ENCODE data around the gene CLEC1B.
"Not testable (repeated sequence)": the region's sequence is repeated elsewhere in the genome, so short reads cannot be mapped to it uniquely, and the experiment has no call there.

CLEC1B gene

DNA sequence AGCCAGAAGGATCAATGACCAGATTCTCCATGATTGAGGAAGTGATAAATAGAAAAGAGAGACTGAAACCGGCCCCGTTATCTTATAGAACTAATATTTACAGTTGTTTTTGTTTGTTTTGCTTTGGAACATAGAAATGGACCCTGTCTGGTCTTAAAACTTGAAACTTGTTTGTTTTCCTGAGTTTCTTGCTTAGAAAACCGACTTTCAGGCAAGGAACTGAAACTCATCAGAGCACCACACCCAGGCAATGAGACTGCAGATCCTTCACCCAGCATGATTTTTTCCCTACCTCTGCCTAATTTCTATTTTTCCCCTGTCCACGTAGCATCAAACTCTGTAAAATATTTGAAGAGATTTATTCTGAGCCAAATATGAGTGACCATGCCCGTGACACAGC, 38.3 kb downstream of the CLEC1B start:
- ChIA-PET CTCF (no interaction called here), POLR2A (no interaction called here)
- no peaks in the 10 kb centered on the region for H3K36me3 ChIP-seq (ENCODE audit: control insufficient read depth in 2 of 2, insufficient read depth in 1 of 2, low read length in 2 of 2)
- TF ChIP-seq ZNF529 (tag by site-specific recombination; IDR thresholded peaks at IDR 0.05; ENCODE audit: insufficient replicate concordance) (no peak), SP3 (tag by site-specific recombination; IDR thresholded peaks at IDR 0.05) (no peak), ZNF2 (tag by site-specific recombination; IDR thresholded peaks at IDR 0.05) (no peak), ZBTB48 (tag by site-specific recombination; IDR thresholded peaks at IDR 0.05) (no peak), ZNF248 (tag by site-specific recombination; IDR thresholded peaks at IDR 0.05) (no peak), ZNF792 (tag by site-specific recombination; IDR thresholded peaks at IDR 0.05) (no peak), GLIS2 (tag by site-specific recombination; IDR thresholded peaks at IDR 0.05) (no peak), ZNF664 (tag by site-specific recombination; IDR thresholded peaks at IDR 0.05) (no peak), ZNF114 (tag by site-specific recombination; IDR thresholded peaks at IDR 0.05) (no peak), YY2 (tag by site-specific recombination; IDR thresholded peaks at IDR 0.05) (no peak), TCF7L2 (IDR thresholded peaks at IDR 0.05; ENCODE audit: borderline replicate concordance, low read depth, low read length) (no peak), ZNF621 (tag by site-specific recombination; IDR thresholded peaks at IDR 0.05) (no peak), ZNF623 (tag by site-specific recombination; IDR thresholded peaks at IDR 0.05) (no peak), KLF7 (tag by site-specific recombination; IDR thresholded peaks at IDR 0.05; ENCODE audit: borderline replicate concordance) (no peak), ZNF555 (tag by site-specific recombination; conservative IDR thresholded peaks at IDR 0.05) (no peak)
- TF ChIP-seq, protein P1, sequence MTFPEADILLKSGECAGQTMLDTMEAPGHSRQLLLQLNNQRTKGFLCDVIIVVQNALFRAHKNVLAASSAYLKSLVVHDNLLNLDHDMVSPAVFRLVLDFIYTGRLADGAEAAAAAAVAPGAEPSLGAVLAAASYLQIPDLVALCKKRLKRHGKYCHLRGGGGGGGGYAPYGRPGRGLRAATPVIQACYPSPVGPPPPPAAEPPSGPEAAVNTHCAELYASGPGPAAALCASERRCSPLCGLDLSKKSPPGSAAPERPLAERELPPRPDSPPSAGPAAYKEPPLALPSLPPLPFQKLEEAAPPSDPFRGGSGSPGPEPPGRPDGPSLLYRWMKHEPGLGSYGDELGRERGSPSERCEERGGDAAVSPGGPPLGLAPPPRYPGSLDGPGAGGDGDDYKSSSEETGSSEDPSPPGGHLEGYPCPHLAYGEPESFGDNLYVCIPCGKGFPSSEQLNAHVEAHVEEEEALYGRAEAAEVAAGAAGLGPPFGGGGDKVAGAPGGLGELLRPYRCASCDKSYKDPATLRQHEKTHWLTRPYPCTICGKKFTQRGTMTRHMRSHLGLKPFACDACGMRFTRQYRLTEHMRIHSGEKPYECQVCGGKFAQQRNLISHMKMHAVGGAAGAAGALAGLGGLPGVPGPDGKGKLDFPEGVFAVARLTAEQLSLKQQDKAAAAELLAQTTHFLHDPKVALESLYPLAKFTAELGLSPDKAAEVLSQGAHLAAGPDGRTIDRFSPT (tag by site-specific recombination; IDR thresholded peaks at IDR 0.05), result no peak
- TF ChIP-seq, protein P2, sequence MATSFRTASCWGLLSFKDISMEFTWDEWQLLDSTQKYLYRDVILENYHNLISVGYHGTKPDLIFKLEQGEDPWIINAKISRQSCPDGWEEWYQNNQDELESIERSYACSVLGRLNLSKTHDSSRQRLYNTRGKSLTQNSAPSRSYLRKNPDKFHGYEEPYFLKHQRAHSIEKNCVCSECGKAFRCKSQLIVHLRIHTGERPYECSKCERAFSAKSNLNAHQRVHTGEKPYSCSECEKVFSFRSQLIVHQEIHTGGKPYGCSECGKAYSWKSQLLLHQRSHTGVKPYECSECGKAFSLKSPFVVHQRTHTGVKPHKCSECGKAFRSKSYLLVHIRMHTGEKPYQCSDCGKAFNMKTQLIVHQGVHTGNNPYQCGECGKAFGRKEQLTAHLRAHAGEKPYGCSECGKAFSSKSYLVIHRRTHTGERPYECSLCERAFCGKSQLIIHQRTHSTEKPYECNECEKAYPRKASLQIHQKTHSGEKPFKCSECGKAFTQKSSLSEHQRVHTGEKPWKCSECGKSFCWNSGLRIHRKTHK (tag by site-specific recombination; IDR thresholded peaks at IDR 0.05), result no peak
- TF ChIP-seq, protein P3, sequence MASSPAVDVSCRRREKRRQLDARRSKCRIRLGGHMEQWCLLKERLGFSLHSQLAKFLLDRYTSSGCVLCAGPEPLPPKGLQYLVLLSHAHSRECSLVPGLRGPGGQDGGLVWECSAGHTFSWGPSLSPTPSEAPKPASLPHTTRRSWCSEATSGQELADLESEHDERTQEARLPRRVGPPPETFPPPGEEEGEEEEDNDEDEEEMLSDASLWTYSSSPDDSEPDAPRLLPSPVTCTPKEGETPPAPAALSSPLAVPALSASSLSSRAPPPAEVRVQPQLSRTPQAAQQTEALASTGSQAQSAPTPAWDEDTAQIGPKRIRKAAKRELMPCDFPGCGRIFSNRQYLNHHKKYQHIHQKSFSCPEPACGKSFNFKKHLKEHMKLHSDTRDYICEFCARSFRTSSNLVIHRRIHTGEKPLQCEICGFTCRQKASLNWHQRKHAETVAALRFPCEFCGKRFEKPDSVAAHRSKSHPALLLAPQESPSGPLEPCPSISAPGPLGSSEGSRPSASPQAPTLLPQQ (tag by site-specific recombination; IDR thresholded peaks at IDR 0.05), result no peak
- TF ChIP-seq, protein P4, sequence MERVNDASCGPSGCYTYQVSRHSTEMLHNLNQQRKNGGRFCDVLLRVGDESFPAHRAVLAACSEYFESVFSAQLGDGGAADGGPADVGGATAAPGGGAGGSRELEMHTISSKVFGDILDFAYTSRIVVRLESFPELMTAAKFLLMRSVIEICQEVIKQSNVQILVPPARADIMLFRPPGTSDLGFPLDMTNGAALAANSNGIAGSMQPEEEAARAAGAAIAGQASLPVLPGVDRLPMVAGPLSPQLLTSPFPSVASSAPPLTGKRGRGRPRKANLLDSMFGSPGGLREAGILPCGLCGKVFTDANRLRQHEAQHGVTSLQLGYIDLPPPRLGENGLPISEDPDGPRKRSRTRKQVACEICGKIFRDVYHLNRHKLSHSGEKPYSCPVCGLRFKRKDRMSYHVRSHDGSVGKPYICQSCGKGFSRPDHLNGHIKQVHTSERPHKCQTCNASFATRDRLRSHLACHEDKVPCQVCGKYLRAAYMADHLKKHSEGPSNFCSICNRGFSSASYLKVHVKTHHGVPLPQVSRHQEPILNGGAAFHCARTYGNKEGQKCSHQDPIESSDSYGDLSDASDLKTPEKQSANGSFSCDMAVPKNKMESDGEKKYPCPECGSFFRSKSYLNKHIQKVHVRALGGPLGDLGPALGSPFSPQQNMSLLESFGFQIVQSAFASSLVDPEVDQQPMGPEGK (tag by site-specific recombination; IDR thresholded peaks at IDR 0.05), result no peak
- no peak overlapping the region for H3K4me3 ChIP-seq (ENCODE audit: low read depth, low read length)
- H3K9me3 ChIP-seq (ENCODE audit: control insufficient read depth, insufficient read depth, low read depth, low read length), result no peaks in the 10 kb centered on the region
- H3K27ac ChIP-seq (ENCODE audit: extremely low read depth, low read depth, low read length), result no peak overlapping the region
- no peaks in the 10 kb centered on the region for H3K4me1 ChIP-seq (ENCODE audit: control insufficient read depth, insufficient read depth, low read length)

DNA sequence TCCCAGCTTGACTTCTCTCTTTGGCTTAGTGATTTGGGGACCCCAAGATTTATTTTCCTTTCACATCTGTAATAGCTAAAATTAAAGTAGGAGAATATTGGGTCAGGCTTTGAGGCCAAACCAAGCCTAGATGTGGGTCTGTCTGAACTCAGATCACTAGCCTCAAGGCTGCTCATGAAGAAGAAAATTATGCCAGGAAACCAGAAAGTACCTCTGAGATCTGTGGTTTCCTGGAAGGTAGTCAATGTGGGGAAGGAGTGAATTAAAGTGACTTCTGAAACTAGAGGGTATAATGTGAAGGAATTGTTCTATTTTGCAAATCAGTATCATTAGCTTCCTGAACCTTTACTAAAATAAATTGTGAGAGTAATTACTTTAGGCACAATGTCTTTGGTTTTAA, 41.1 kb downstream of the CLEC1B start:
- Histone ChIP-seq H3K36me3 (ENCODE audit: control insufficient read depth in 2 of 2, insufficient read depth in 1 of 2, low read length in 2 of 2) (no peaks in the 10 kb centered on the region), H3K9me3 (ENCODE audit: control insufficient read depth, insufficient read depth, low read depth, low read length) (no peaks in the 10 kb centered on the region), H3K4me3 (ENCODE audit: low read depth, low read length) (no peak overlapping the region), H3K27ac (ENCODE audit: extremely low read depth, low read depth, low read length) (no peak overlapping the region), H3K4me1 (ENCODE audit: control insufficient read depth, insufficient read depth, low read length) (no peaks in the 10 kb centered on the region)
- ChIA-PET CTCF (no interaction called here), POLR2A (no interaction called here)
- TF ChIP-seq ZNF266 (tag by site-specific recombination; IDR thresholded peaks at IDR 0.05; ENCODE audit: low read depth) (no peak), ZNF169 (tag by site-specific recombination; IDR thresholded peaks at IDR 0.05) (no peak), ZNF138 (tag by site-specific recombination; IDR thresholded peaks at IDR 0.05; ENCODE audit: borderline replicate concordance) (no peak)

DNA sequence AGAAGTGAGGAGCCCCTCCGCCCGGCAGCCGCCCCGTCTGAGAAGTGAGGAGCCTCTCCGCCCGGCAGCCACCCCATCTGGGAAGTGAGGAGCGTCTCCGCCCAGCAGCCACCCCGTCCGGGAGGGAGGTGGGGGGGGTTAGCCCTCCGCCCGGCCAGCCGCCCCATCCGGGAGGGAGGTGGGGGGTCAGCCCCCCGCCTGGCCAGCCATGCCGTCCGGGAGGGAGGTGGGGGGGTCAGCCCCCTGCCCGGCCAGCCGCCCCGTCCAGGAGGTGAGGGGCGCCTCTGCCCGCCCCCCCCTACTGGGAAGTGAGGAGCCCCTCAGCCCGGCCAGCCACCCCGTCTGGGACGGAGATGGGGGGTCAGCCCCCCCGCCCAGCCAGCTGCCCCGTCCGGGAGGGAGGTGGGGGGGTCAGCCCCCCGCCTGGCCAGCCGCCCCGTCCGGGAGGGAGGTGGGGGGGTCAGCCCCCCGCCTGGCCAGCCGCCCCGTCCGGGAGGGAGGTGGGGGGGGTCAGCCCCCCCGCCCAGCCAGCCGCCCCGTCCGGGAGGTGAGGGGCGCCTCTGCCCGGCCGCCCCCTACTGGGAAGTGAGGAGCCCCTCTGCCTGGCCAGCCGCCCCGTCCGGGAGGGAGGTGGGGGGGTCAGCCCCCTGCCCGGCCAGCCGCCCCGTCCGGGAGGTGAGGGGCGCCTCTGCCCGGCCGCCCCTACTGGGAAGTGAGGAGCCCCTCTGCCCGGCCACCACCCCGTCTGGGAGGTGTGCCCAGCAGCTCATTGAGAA, 45.8 kb downstream of the CLEC1B start:
- H3K27ac ChIP-seq (ENCODE audit: extremely low read depth, low read depth, low read length); H3K9me3 ChIP-seq (ENCODE audit: control insufficient read depth, insufficient read depth, low read depth, low read length); H3K36me3 ChIP-seq (ENCODE audit: control insufficient read depth in 2 of 2, insufficient read depth in 1 of 2, low read length in 2 of 2); H3K4me1 ChIP-seq (ENCODE audit: control insufficient read depth, insufficient read depth, low read length); CTCF ChIA-PET; POLR2A ChIA-PET; H3K4me3 ChIP-seq (ENCODE audit: low read depth, low read length): not testable (repeated sequence)

All from HEK293 (cell line).